Muscle of back (tissue), 11 donors: ENCODE results near the gene THG1L. TPM values are rescaled to one million over a fixed set of nuclear protein-coding genes. Genes with fewer than 3 reads are reported as not detected.

Source experiments
- DNase-seq, 3 donors: peaks; one replicate each; pipeline versions ENCODE4 v3.0.0 to v3.0.0-alpha.2; 2013
- polyA plus RNA-seq, 10 donors: library from polyadenylated mRNA; unstranded; fragments of 120-200 nt; gene quantifications; one replicate each; pipeline ENCODE4 v1.2.1, GENCODE V29; 2013; ENCODE audit not compliant: insufficient read length in 10 of 10

THG1L gene
- polyA plus RNA-seq, 10 donors: 20.1 to 29.1 (median 24.2) TPM

DNA sequence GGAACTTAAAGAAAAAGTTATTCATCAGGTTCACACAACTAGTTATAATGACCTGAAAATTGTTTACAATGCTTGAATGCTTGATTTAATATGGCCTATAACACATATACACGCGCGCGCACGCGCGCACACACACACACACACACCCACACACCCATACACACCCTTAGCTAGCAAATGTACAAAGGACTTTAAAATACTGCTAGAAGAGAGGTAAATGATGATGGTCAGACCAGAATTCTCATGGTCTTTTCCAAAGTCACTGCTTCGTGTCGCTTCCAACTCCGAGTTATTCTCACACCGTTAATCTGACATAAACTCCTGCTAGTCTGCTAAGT, 18.2 kb downstream of the THG1L start:
- DNase-seq: no peak

DNA sequence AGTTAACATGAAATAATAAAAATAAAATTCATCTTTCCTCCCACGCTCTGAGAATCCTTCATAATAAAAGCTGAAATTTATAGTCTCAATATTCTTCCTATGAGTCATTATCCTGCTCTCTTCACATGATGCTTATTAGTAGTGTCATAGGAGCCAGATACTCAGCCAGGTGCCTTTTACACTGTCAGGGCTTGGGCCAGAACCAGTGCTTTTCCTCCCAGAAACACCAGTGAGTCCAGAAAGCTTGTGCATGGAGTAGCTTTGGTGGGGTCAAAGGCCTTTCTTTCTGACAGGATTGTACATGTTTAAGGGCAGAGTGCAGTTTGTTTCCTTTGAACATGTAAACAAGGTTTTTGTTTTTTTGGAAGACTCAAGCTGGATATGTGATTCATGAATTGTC, 19.1 kb downstream of the THG1L start:
- no peak for DNase-seq

DNA sequence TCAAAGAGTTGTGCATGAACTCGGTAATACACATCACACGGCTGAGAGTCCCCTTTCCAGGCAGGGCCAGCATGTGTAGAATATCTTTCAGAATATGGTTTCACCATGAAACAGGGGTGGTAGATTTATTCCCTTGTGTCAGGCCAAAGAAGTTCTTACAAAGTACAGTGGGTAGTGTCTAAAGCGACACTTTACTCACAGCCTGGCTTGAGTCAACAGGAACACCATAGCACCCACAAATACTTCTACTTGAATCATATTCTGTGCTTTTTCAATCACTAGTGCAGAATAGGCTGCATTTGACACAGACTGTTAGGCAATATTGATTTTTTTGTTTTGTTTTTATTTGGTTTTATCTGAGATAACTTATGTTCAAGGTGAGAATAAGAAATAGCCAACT, 24.9 kb downstream of the THG1L start:
- no peak for DNase-seq

DNA sequence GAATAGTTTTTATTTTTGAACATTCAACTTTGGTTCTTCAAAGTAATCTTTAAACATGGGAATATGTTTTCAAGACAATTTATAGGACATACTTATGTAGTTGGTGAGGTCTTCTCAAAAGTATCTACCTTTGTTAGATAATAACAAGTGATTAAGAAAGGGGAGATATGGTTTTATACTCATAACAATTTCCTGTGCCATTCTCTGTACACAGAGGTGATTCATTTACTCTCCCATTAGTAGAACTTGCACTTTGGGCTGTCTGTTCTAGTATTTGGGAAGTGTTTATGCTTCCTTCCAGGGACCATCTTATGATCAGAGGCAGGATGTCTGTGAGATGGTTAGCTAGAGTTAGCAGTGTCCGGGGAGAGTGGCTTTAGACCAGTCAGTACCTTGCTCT, 27.5 kb downstream of the THG1L start:
- no peak for DNase-seq

DNA sequence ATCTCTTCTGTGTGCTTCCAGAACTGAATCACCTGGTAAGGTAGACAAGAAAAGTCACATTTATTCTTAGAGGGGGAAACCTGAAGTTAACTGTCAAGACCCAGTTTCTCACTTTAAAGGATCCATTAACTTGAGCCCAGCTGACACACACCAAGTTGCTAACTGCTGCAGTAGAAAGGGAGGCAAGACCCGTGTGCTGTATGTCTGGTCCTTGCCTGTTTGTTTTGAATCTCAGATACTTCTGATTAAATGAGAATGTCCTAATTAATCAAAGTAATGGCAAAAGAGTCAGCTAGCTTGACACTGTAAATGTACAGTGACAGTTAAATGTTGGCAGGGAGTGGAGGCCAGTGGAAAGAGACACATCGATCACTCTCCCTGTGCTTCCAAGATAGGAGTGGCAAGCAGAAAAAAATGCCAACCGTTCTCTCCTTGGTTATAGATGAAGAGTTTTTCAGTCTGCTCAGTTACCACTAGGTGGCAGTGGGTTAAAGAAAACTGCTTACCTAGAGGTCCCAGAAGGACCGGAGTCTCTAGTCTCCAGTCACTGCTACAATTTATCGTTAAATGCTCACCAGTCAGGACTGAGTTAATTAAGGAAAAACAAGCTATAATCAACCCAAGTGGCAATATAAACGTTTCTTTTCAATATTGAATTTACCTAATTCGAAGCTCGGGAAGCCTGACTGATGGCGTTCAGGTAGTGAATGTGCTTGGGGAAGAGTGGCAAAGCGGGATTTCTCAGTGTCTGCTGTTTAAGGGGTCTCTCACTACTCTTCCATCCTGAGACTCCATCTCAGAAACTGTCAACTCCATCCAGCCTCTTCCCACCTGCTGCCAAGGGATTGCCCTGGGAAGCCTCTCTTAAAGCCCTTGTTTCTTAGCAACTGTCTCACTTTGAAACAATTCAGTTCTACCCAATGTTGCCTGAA, 30.7 kb downstream of the THG1L start:
- peak; percentile 38 to 73 (median 54) for DNase-seq

DNA sequence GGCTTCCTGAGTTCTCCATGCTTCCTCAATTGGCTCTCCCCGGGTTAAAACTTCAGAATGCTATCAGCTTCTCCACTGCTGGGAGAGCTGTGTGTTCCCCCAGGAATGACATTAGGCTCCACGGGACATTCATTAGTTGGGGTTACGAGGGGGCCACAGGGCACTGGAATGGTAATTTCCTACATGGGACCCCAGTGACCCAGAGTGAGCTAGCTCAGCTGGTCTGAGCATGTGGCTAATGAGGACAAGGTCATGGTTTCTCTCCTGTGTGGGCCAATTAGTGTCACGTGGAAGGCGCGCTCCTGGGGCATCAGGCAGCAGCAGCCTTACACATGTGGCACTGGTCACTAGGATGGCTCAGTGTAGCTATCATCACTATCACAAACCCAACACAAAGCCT, 33.3 kb downstream of the THG1L start:
- DNase-seq: no peak

DNA sequence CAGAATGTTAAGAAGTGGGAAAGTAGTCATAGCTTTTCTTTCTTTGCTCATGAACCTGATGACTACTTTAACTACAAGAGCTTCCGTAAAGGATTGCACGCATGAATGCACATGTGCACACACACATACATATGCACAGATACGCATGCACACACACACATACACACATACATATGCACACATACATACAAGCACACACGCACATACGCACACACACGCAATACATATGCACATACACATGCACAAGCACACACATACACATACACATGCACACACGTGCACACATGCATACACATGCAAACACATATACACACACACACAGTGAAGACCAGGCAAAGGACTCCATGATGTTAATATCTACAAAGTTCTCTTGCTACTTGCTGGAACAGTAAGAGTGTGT, 35.2 kb downstream of the THG1L start:
- DNase-seq: peak in 1 of 3 donors; percentile 59

DNA sequence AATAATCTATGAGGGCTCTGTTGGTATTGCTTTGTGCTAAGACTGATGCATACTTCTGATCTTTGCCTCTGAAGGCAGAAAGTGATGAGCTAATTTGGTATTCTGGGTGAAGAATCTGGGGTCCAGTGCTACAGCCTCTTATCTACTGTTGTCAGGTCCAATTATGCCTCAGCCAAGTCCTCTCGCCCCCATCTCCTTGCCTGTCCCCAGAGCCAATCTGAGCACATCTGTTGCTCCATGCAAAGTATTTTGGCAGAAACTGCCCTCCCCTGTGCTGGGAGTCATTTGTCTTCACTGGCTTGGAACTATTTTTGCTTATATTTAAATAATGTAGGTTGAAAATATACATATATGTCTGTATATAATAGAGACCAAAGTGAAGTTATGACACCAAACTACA, 35.7 kb downstream of the THG1L start:
- peak in 1 of 3 donors; percentile 23 for DNase-seq

DNA sequence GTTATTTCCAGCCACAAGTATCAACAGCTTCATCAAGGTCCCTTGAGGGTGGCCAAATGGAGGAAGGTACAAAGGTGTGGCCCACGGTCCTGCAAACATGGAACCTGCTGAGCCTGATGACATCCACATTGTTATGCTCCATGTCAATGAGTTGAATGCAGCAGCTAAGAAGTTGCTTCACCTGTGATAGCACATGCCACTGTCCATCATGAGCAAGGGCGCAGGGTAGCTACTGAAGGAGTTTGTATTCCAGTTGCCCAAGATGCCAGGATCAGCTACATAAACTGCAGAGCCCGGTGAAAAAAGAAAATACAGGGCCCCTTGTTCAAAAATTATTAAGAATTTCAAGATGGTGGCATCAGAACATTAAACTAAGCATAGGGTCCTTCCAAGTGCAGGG, 36.5 kb downstream of the THG1L start:
- peak in 2 of 3 donors; percentile 7 to 21 for DNase-seq

DNA sequence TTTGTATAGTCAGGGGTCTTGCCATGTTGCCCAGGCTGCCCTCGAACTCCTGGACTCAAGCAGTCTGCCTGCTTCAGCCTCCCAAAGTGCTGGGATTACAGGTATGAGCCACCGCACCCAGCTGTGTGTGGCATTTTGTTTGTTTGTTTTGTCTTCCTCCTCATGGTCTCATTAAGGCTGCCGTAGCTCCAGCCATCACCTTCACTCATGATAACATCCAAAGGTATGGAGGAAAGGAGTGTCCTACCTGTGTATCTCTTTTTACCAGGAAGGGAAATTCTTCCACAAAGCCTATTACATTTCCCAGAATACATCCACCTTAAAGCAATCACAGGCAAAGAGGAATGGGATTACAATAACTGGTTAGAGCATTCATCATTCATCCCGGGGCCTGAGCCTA, 39.4 kb downstream of the THG1L start:
- DNase-seq: no peak

DNA sequence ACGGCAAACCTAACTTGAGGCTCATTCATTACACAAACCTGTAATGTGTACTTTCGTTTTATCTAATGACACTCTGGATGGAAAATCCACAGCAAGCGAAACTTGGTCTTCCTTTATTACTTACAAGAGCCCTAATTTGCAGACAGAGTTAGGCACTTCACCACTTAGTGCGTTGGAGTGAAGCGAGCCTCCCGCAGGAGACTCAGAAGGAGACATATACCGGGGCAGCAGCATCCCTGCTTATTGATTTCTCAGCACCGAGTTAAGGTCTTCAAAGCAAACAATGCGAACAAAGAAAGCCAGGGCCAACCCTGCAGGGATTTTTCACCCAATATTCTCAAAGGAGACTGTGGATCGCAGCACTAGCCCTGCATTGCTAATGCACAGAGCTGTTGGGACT, 40.9 kb downstream of the THG1L start:
- DNase-seq: no peak

DNA sequence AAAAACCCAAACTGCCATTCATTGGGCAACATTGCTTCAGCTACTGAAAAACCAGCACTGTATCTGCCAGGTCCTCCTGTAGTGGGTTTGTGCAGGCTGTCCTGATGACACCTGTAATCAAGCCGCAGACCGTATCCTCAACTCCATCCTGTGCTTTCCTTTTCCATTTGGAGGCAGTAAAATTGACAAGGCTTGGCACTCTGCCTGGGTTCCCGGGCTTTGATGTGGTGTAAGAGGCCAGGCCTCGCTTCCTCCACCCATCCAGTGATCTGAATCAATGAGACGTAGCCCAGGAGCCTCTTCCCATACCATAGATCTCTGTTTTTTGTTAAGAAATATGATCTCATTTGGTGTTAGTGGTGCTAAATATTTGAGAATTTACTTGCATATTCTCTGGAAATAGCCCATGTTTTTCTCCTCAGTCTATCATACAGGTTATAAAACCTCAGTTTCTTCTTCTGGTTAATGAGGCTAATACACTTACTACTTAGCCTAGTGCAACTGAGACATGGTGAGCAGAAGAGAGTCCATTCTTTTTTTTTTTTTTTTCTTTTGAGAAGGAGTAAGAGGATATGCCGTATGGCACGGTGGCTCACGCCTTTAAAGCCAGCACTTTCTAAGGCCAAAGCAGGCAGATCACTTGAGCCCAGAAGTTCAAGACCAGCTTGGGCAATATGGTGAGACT, 47.0 kb downstream of the THG1L start:
- DNase-seq: peak in 1 of 3 donors; percentile 12

DNA sequence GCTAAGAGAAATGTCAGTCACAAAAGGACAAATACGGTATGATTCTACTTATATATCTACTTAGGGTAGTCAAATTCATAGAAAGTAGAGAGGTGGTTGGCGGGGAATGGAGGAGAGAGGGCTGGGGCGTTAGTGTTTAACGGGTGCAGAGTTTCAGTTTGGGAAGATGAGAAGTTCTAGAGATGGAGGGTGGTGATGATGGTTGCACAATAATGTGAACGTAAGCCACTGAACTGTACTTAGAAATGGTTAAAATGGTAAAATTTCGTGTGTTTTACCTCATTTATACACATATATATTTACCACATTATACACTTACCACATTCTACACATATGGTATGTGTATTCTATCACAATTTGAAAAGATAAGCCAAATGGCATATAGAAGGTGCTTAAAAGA, 48.0 kb downstream of the THG1L start:
- DNase-seq: no peak

DNA sequence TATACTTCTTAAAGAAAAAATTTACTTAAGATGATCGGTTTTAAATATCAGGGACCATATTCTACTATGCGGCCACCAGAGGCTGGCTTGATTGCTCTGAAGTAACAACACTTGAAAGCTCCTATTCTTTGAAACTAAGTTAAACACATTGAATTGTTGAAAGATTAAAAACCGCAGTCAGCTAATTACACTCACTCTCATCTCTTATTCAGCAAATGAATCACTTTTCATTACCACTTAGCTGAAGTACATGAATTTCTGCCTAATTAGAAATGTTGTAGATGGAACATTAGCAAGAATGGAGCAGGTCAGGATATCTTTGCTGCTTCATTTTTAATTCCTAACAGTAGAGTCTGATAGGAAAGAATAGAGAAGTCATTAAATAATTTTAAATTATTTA, 54.6 kb downstream of the THG1L start:
- no peak for DNase-seq

Other genes starting within 250 kb of the THG1L start
- gene ADAM19, start 155.6 kb upstream of the THG1L start, polyA plus RNA-seq: 10 to 100 TPM; 15.4 to 27.2 (median 20.0) TPM
- gene SOX30, start 79.0 kb upstream of the THG1L start, polyA plus RNA-seq: under 1 TPM; 0.15 to 0.63 (median 0.31) TPM
- gene C5orf52, start 59.9 kb upstream of the THG1L start, polyA plus RNA-seq: not detected
- 10 to 100 TPM in 2 of 10 donors, 1 to 10 TPM in 8; 5.8 to 11.3 (median 7.6) TPM for gene LSM11, start 12.3 kb downstream of the THG1L start, polyA plus RNA-seq
- gene CLINT1, start 127.7 kb downstream of the THG1L start, polyA plus RNA-seq: 10 to 100 TPM; 57.5 to 84.3 (median 68.6) TPM